ENCODE measurements around the gene XPO4.
"Not testable (repeated sequence)": the region's sequence is repeated elsewhere in the genome, so short reads cannot be mapped to it uniquely, and the experiment has no call there.

XPO4 gene

DNA sequence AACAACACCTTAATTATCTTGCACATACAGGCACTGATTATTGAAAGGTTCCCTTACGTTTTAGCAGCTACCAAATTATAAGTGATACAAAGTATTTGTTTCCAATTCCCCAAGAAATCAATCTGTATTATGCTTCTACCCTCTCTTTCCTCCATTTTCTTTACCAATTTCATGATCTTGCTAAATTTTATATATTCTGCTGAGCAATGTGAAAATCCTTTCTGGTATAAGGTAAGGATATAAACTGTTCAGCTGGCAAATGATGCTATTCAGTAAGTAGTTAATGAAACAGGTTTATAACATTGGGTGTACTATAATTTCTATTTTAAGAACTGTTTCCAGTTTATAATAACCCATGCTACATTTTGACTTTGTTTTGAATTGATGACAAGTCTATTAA lies 127.8 kb downstream of the XPO4 start:
- Histone ChIP-seq H3K36me3 (ENCODE audit: insufficient read depth, low read length) (no peaks in the 10 kb centered on the region; the same call in 1 of the 2 replicates), H3K9ac (ENCODE audit: low read depth, low read length) (no peak overlapping the region), H3K4me1 (ENCODE audit: insufficient read depth, low read length) (peaks cover 6% of the 10 kb centered on the region)

GRCh38 chr13:20773194-20774080 lies 129.1 kb downstream of the XPO4 start, which contains the start of gene EEF1AKMT1:
EEF1AKMT1 (minus strand) TSS chr13:20773961; CDS start chr13:20757598, 16,363 bp downstream.
- H3K36me3 ChIP-seq (ENCODE audit: insufficient read depth, low read length): peaks cover 7% of the 10 kb centered on the region
- peaks cover 6% of the 10 kb centered on the region for H3K4me1 ChIP-seq (ENCODE audit: insufficient read depth, low read length)
- peak within 1 kb of the TSS; percentile 72 for H3K9ac ChIP-seq (ENCODE audit: low read depth, low read length)
- H3K9me3 ChIP-seq (ENCODE audit: control insufficient read depth, insufficient read depth, low read length): peaks cover 4% of the 10 kb centered on the region; the same call in 1 of the 2 replicates

More for the DNA sequence above, 127.8 kb downstream of the XPO4 start:
- H3K9me3 ChIP-seq (ENCODE audit: control insufficient read depth, insufficient read depth, low read length): no peaks in the 10 kb centered on the region

- peak overlapping the region; percentile 72 for H3K9ac ChIP-seq (ENCODE audit: low read depth, low read length)
- H3K9me3 ChIP-seq (ENCODE audit: control insufficient read depth, insufficient read depth, low read length): peaks cover 4% of the 10 kb centered on the region; the same call in 1 of the 2 replicates
- H3K36me3 ChIP-seq (ENCODE audit: insufficient read depth, low read length): peaks cover 7% of the 10 kb centered on the region
- H3K4me1 ChIP-seq (ENCODE audit: insufficient read depth, low read length): peaks cover 6% of the 10 kb centered on the region
Measured at GRCh38 chr13:20772401-20773131, 130.0 kb downstream of the XPO4 start.

DNA sequence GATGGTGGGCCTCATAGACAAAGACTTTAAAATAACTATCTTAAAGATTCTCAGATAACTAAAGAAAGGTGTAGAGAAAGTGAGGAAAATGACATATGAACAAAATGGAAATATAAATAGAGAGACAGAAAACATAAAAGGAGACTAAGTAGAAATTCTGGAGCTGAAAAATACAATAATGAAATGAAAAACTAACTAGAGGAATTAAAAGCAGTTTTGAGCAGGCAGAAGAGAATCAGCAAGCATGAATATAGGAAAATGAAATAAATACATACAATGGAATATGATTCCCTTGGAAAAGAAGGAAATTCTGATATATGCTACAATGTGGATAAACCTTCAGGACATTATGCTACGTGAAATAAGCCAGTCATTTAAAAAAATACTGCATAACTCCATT lies 132.7 kb downstream of the XPO4 start:
- Histone ChIP-seq H3K9ac (ENCODE audit: low read depth, low read length) (no peak overlapping the region), H3K4me1 (ENCODE audit: insufficient read depth, low read length) (peaks cover 6% of the 10 kb centered on the region), H3K9me3 (ENCODE audit: control insufficient read depth, insufficient read depth, low read length) (peaks cover 4% of the 10 kb centered on the region; the same call in 1 of the 2 replicates), H3K36me3 (ENCODE audit: insufficient read depth, low read length) (peaks cover 7% of the 10 kb centered on the region)

GRCh38 chr13:20769091-20769490 lies 133.5 kb downstream of the XPO4 start:
- H3K9ac ChIP-seq (ENCODE audit: low read depth, low read length): no peak overlapping the region
- peaks cover 6% of the 10 kb centered on the region for H3K4me1 ChIP-seq (ENCODE audit: insufficient read depth, low read length)
- H3K9me3 ChIP-seq (ENCODE audit: control insufficient read depth, insufficient read depth, low read length): peaks cover 4% of the 10 kb centered on the region; the same call in 1 of the 2 replicates
- peaks cover 7% of the 10 kb centered on the region for H3K36me3 ChIP-seq (ENCODE audit: insufficient read depth, low read length)

- Histone ChIP-seq H3K36me3 (ENCODE audit: insufficient read depth, low read length) (peaks cover 7% of the 10 kb centered on the region), H3K9me3 (ENCODE audit: control insufficient read depth, insufficient read depth, low read length) (peaks cover 4% of the 10 kb centered on the region; the same call in 1 of the 2 replicates), H3K4me1 (ENCODE audit: insufficient read depth, low read length) (peaks cover 3% of the 10 kb centered on the region), H3K9ac (ENCODE audit: low read depth, low read length) (no peak overlapping the region)
Measured at GRCh38 chr13:20767309-20767943, 135.1 kb downstream of the XPO4 start.

DNA sequence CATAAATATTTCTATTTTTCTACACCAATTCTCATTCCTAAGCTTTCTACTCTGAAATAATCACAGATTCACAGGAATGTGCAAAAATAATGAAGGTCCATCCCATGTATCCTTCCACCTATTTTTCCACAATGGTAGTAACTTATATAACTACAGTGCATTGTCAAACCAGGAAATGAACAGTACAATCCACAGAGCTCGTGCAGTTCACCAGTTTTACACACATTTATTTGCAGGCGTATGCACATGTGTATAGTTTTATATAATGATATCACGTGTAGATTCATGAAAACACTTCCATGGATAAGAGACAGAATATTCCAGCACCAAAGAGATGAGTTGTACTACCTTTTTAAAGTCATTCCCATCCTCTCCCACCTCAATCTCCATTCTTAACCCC lies 141.7 kb downstream of the XPO4 start:
- Histone ChIP-seq H3K9ac (ENCODE audit: low read depth, low read length) (no peak overlapping the region), H3K9me3 (ENCODE audit: control insufficient read depth, insufficient read depth, low read length) (no peaks in the 10 kb centered on the region), H3K4me1 (ENCODE audit: insufficient read depth, low read length) (no peaks in the 10 kb centered on the region), H3K36me3 (ENCODE audit: insufficient read depth, low read length) (no peaks in the 10 kb centered on the region)

DNA sequence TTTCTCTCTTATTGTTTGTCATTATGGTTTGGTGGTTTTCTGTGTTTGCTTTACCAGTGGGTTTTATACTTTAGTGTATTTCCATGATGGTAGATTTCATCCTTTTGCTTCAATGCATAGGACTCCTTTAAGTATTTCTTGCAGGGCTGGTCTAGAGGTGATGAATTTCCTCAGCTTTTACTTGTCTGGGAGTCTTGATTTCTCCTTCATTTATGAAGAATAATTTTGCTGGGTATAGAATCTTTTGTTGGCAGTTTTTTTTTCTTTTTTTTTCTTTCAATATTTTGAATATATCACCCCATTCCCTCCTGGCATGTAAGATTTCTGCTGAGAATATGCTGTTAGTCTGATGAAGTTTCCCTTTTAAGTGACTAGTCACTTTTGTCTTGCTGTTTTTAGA lies 148.5 kb downstream of the XPO4 start:
- no peak overlapping the region for H3K9ac ChIP-seq (ENCODE audit: low read depth, low read length)
- no peaks in the 10 kb centered on the region; the same call in none of the 2 replicates for H3K9me3 ChIP-seq (ENCODE audit: control insufficient read depth, insufficient read depth, low read length)
- H3K36me3 ChIP-seq (ENCODE audit: insufficient read depth, low read length): no peaks in the 10 kb centered on the region
- no peaks in the 10 kb centered on the region for H3K4me1 ChIP-seq (ENCODE audit: insufficient read depth, low read length)

DNA sequence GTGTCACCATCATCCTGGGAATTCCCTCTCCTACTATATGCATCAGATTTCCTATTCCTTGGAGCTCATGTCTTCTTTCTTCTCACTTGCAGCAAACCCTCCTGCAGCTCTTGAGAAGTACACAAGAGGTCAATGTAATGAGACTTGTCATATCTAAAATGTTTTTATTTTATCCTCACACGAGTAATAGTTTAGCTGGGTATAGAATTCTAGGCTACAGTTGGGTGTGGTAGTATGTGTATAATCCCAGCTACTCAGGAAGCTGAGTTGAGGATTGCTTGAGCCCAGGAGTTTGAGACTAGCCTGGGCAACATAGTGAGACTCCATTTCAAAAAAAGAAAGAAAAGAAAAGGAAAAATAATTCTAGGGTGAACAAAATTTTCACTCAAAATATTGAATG lies 153.2 kb downstream of the XPO4 start:
- no peaks in the 10 kb centered on the region; the same call in none of the 2 replicates for H3K9me3 ChIP-seq (ENCODE audit: control insufficient read depth, insufficient read depth, low read length)

GRCh38 chr13:20743830-20744404 lies 158.6 kb downstream of the XPO4 start:
- H3K9me3 ChIP-seq (ENCODE audit: control insufficient read depth, insufficient read depth, low read length); H3K36me3 ChIP-seq (ENCODE audit: insufficient read depth, low read length); H3K4me1 ChIP-seq (ENCODE audit: insufficient read depth, low read length); H3K9ac ChIP-seq (ENCODE audit: low read depth, low read length): not testable (repeated sequence)

More for the DNA sequence above, 153.2 kb downstream of the XPO4 start:
- Histone ChIP-seq H3K36me3 (ENCODE audit: insufficient read depth, low read length) (no peaks in the 10 kb centered on the region), H3K4me1 (ENCODE audit: insufficient read depth, low read length) (no peaks in the 10 kb centered on the region), H3K9ac (ENCODE audit: low read depth, low read length) (no peak overlapping the region)

- H3K9me3 ChIP-seq (ENCODE audit: control insufficient read depth, insufficient read depth, low read length): no peaks in the 10 kb centered on the region
Measured at GRCh38 chr13:20740021-20740420, 162.5 kb downstream of the XPO4 start.

GRCh38 chr13:20738616-20739015 lies 163.9 kb downstream of the XPO4 start:
- no peaks in the 10 kb centered on the region for H3K4me1 ChIP-seq (ENCODE audit: insufficient read depth, low read length)

More at GRCh38 chr13:20740021-20740420, 162.5 kb downstream of the XPO4 start:
- Histone ChIP-seq H3K9ac (ENCODE audit: low read depth, low read length) (no peak overlapping the region), H3K36me3 (ENCODE audit: insufficient read depth, low read length) (no peaks in the 10 kb centered on the region), H3K4me1 (ENCODE audit: insufficient read depth, low read length) (no peaks in the 10 kb centered on the region)

DNA sequence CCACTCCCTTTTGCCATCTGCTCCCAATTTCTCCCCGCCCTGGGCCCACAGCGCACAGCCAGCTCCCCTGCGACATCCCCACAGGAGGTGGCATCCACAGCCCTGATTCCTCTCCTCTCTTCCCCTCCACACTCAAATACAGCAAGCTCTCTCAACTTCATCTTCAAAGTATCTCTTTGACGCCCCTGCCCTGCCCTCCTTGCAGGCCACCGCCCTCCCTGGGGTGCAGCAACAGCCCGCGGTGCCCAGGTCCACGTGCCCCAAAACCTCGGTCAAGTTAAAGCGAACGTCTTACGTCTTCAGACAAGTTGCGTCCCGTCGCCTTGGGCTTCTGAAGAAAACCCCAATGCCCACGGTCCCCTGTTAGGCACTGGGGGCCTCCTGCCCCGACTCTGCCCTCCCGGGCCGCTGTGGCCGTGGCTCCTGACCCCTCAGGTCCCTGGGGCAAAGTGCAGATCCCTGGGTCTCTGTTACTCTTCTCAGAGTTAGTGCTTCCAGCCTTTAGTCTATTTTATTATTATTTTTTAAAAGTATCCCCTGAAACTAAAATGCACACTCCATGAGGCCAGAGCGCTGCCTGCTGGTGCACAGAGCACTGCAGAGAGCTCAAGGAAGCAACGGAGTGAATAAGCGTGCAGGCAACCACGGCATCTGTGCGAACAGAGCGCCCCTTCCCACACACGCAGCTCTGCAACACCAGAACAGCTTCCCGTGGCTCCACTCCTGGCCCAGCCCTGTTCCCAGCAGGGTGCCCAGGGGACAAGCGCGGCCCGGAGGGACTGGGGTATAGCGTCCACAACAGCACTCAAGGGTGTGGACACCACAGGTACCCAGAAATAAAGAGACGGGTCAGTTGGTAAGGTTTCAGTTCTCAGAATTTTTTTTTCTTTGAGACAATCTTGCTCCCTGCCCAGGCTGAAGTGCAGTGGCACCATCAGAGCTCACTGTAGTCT lies 172.6 kb downstream of the XPO4 start:
- no peak overlapping the region for H3K9ac ChIP-seq (ENCODE audit: low read depth, low read length)
- H3K9me3 ChIP-seq (ENCODE audit: control insufficient read depth, insufficient read depth, low read length): no peaks in the 10 kb centered on the region
- H3K4me1 ChIP-seq (ENCODE audit: insufficient read depth, low read length): no peaks in the 10 kb centered on the region
- no peaks in the 10 kb centered on the region for H3K36me3 ChIP-seq (ENCODE audit: insufficient read depth, low read length)

More at GRCh38 chr13:20738616-20739015, 163.9 kb downstream of the XPO4 start:
- Histone ChIP-seq H3K36me3 (ENCODE audit: insufficient read depth, low read length) (no peaks in the 10 kb centered on the region), H3K9ac (ENCODE audit: low read depth, low read length) (no peak overlapping the region), H3K9me3 (ENCODE audit: control insufficient read depth, insufficient read depth, low read length) (no peaks in the 10 kb centered on the region)
